Transverse colon (tissue), 4 donors: ENCODE results near the gene TPSD1. TPM values are rescaled to one million over a fixed set of nuclear protein-coding genes. Genes with fewer than 3 reads are reported as not detected.
"Not testable (repeated sequence)": the region's sequence is repeated elsewhere in the genome, so short reads cannot be mapped to it uniquely, and the experiment has no call there.

Source experiments
- DNase-seq: peaks from one replicate; pipeline ENCODE4 v3.0.0-alpha.2; 2019
- H3K27ac ChIP-seq, 4 donors: fragments of 200-600 bp; sonication (generic); 2 replicates each; pipeline ENCODE4 v1.5.1; 2016 to 2018; ENCODE audit warnings: inconsistent platforms in 4 of 4
- H3K27me3 ChIP-seq: fragments of 200-600 bp; sonication (generic); 2 replicates; pipeline ENCODE4 v1.5.1; 2017; ENCODE audit warnings: inconsistent platforms
- H3K36me3 ChIP-seq, 4 donors: fragments of 200-600 bp; sonication (generic); 2 replicates each; pipeline ENCODE4 v1.5.1; 2017 to 2019; ENCODE audit warnings: inconsistent platforms in 4 of 4
- H3K4me1 ChIP-seq, 4 donors: fragments of 200-600 bp; sonication (generic); 2 replicates each; pipeline ENCODE4 v1.5.1; 2017 to 2020; ENCODE audit warnings: inconsistent platforms in 4 of 4
- H3K4me3 ChIP-seq, 4 donors: fragments of 200-600 bp; sonication (generic); 1 replicate in 1 of 4; 2 replicates in 3 of 4; pipeline versions ENCODE4 v1.5.1 to v1.6.1; 2017 to 2019; ENCODE audit warnings: inconsistent platforms in 4 of 4
- H3K9me3 ChIP-seq, 2 donors: fragments of 200-600 bp; sonication (generic); 2 replicates each; pipeline ENCODE4 v1.5.1; 2017 to 2019; ENCODE audit warnings: inconsistent platforms in 2 of 2
- CTCF ChIP-seq, 5 experiments: fragments of 200-600 bp in 3 of 5; fragments of 450-650 bp in 2 of 5; sonication (generic) in 3 of 5; IDR thresholded peaks; 1 replicate in 2 of 5; 2 replicates in 3 of 5; pipeline ENCODE4 v1.5.1; 2016 to 2017; ENCODE audit warnings: antibody characterized with exemption in 5 of 5, inconsistent platforms in 3 of 5, mild to moderate bottlenecking in 2 of 5, moderate library complexity in 1 of 5
- EP300 ChIP-seq: sonication (generic); formaldehyde crosslinking; IDR thresholded peaks from one replicate; pipeline ENCODE4 v1.6.1; 2017; ENCODE audit warnings: antibody characterized with exemption, low read depth
- POLR2A ChIP-seq: fragments of 450-650 bp; IDR thresholded peaks from one replicate; pipeline ENCODE4 v1.6.1; 2016; ENCODE audit warnings: antibody characterized with exemption, mild to moderate bottlenecking, moderate library complexity
- POLR2AphosphoS5 ChIP-seq, 3 donors: sonication (generic); formaldehyde crosslinking; IDR thresholded peaks; one replicate each; pipeline ENCODE4 v1.6.1; 2016; ENCODE audit warnings: antibody characterized with exemption in 3 of 3
- WGBS, 2 donors: methylation state at CpG; one replicate each; pipeline ENCODE4 v1.1.5; 2018; ENCODE audit warnings: low coverage in 1 of 2; 5-methylcytosine and 5-hydroxymethylcytosine counted together
- in situ Hi-C, 4 donors: fragments of 200-750 bp; cut with MboI; loops; one replicate each; pipeline versions ENCODE4 v1.15.0 to v1.15.1; 2017; ENCODE audit warnings: low sequenced_read_pairs in 3 of 4, low pct_ligation_motif_present in 1 of 4, low pct_unique_long_range_greater_than_20kb in 1 of 4
- intact Hi-C: fragments of 100-400 bp; cut with DNase I; formaldehyde crosslinking; loops from one replicate; pipeline ENCODE4 v1.15.1; 2023; ENCODE audit warnings: low total_unique reads
- total RNA-seq, 4 donors: library from RNA; depleted of rRNA; stranded (reverse); fragments of >200 nt; gene quantifications; one replicate each; pipeline ENCODE4 v1.1.0, GENCODE V29; 2016

The TPSD1 gene
- total RNA-seq, 4 donors from 2014 or later = 4.6 to 12.0 (median 7.8) TPM; not detected in 1

- H3K27ac ChIP-seq = no peak overlapping the region
- WGBS, 2 donors = 78 to 79% methylated on average over 7 to 11 of the region's 11 CpGs
These were observed 38.2 kb downstream of the TPSD1 start for GRCh38 chr16:1293921-1294656.

GRCh38 chr16:1295465-1295864 lies 39.6 kb downstream of the TPSD1 start:
- WGBS, 2 donors = 67 to 88% methylated on average over 2 to 5 of the region's 5 CpGs
- no peak overlapping the region for H3K27ac ChIP-seq
- peaks cover 55% of the 10 kb centered on the region for H3K27me3 ChIP-seq
- no peak overlapping the region for H3K4me3 ChIP-seq
- TF ChIP-seq POLR2AphosphoS5 (IDR thresholded peaks at IDR 0.05) (no peak), CTCF (IDR thresholded peaks at IDR 0.05) (no peak), POLR2A (no peak)
- H3K4me1 ChIP-seq = peaks cover under 1 to 16% (median 6%) of the 10 kb centered on the region in 4 donors
- in situ Hi-C loops = no loop called here
- no peak for DNase-seq
- no peaks in the 10 kb centered on the region for H3K9me3 ChIP-seq
- intact Hi-C loops = no loop called here
- no peaks in the 10 kb centered on the region for H3K36me3 ChIP-seq

More at GRCh38 chr16:1293921-1294656, 38.2 kb downstream of the TPSD1 start:
- no peaks in the 10 kb centered on the region for H3K36me3 ChIP-seq
- no peaks in the 10 kb centered on the region for H3K9me3 ChIP-seq
- in situ Hi-C loops (no loop called here), intact Hi-C loops (no loop called here)
- no peak overlapping the region for H3K4me3 ChIP-seq
- no peak for DNase-seq
- no peak for TF ChIP-seq POLR2AphosphoS5 (IDR thresholded peaks at IDR 0.05)
- no peak for TF ChIP-seq EP300
- no peak for TF ChIP-seq CTCF (IDR thresholded peaks at IDR 0.05)
- H3K4me1 ChIP-seq = peaks cover 0 to 19% (median 5%) of the 10 kb centered on the region in 4 donors
- peaks cover 55% of the 10 kb centered on the region for H3K27me3 ChIP-seq

GRCh38 chr16:1296688-1297017 lies 40.8 kb downstream of the TPSD1 start:
- H3K4me3 ChIP-seq, H3K9me3 ChIP-seq, H3K36me3 ChIP-seq, DNase-seq, in situ Hi-C loops, intact Hi-C loops, H3K27ac ChIP-seq: not testable (repeated sequence)
- H3K27me3 ChIP-seq = peaks cover 54% of the 10 kb centered on the region
- H3K4me1 ChIP-seq = peaks cover 3 to 16% (median 12%) of the 10 kb centered on the region in 4 donors
- WGBS, 2 donors = 64% methylated on average over 8 of the region's 8 CpGs; no CpG with 5 or more reads in 1 of the 2 donors

- 40 to 43% methylated on average over 3 to 6 of the region's 6 CpGs for WGBS, 2 donors
These were observed 41.3 kb downstream of the TPSD1 start for GRCh38 chr16:1297018-1297696.

More at GRCh38 chr16:1297018-1297696, 41.3 kb downstream of the TPSD1 start:
- no peaks in the 10 kb centered on the region for H3K36me3 ChIP-seq
- DNase-seq = peak; percentile 43
- no peak overlapping the region for H3K4me3 ChIP-seq
- peaks cover 49% of the 10 kb centered on the region for H3K27me3 ChIP-seq
- TF ChIP-seq CTCF (IDR thresholded peaks at IDR 0.05) (no peak), EP300 (no peak), POLR2AphosphoS5 (IDR thresholded peaks at IDR 0.05) (peak in 1 of 3 donors; percentile 30)
- no peak overlapping the region for H3K27ac ChIP-seq
- in situ Hi-C loops (no loop called here), intact Hi-C loops (no loop called here)
- peaks cover 3 to 16% (median 12%) of the 10 kb centered on the region in 4 donors for H3K4me1 ChIP-seq
- no peaks in the 10 kb centered on the region for H3K9me3 ChIP-seq
